Activated CD8-positive, alpha-beta memory T cell treated with anti-CD3 and anti-CD28 coated beads for 48 hours (primary cell): ENCODE data around the gene CFAP97.
"Not testable (repeated sequence)": the region's sequence is repeated elsewhere in the genome, so short reads cannot be mapped to it uniquely, and the experiment has no call there.

ENCODE experiments used
- DNase-seq, 3 experiments: peaks; one replicate each; pipeline ENCODE4 v3.0.0-alpha.2; 2020; ENCODE audit warnings: low read depth in 2 of 3, low spot score in 2 of 3

CFAP97 gene

GRCh38 chr4:185142912-185143600 lies 60.7 kb downstream of the CFAP97 start, which contains the start of gene SLC25A4:
TSS of gene SLC25A4 (plus strand) at chr4:185143266. CDS start at chr4:185143373, 107 bp downstream.
- DNase-seq: peak; percentile 73 to 78 (median 75)

- DNase-seq: no peak
These were observed 61.3 kb downstream of the CFAP97 start for GRCh38 chr4:185142564-185142911.

- no peak for DNase-seq
These were observed 62.0 kb downstream of the CFAP97 start for GRCh38 chr4:185141777-185142176.

- no peak for DNase-seq
These were observed 64.1 kb downstream of the CFAP97 start for GRCh38 chr4:185139736-185140135.

- no peak for DNase-seq
These were observed 65.6 kb downstream of the CFAP97 start for GRCh38 chr4:185138161-185138560.

GRCh38 chr4:185137233-185137925 lies 66.4 kb downstream of the CFAP97 start:
- DNase-seq: no peak

GRCh38 chr4:185134307-185134869 lies 69.4 kb downstream of the CFAP97 start:
- no peak for DNase-seq

- DNase-seq: no peak
These were observed 75.3 kb downstream of the CFAP97 start for GRCh38 chr4:185128272-185129119.

- DNase-seq: no peak
These were observed 76.5 kb downstream of the CFAP97 start for GRCh38 chr4:185127021-185127925.

GRCh38 chr4:185124006-185124405 lies 79.8 kb downstream of the CFAP97 start:
- no peak for DNase-seq

GRCh38 chr4:185122681-185123345 lies 81.0 kb downstream of the CFAP97 start:
- no peak for DNase-seq

GRCh38 chr4:185120631-185120946 lies 83.2 kb downstream of the CFAP97 start:
- no peak for DNase-seq

- no peak for DNase-seq
These were observed 83.7 kb downstream of the CFAP97 start for GRCh38 chr4:185119927-185120630.

- not testable (repeated sequence) for DNase-seq
These were observed 84.3 kb downstream of the CFAP97 start for GRCh38 chr4:185119467-185119866.

GRCh38 chr4:185118876-185119275 lies 84.9 kb downstream of the CFAP97 start:
- DNase-seq: no peak

- no peak for DNase-seq
These were observed 86.4 kb downstream of the CFAP97 start for GRCh38 chr4:185117300-185117934.

- DNase-seq: no peak
These were observed 88.0 kb downstream of the CFAP97 start for GRCh38 chr4:185115827-185116232.

- DNase-seq: no peak
These were observed 90.5 kb downstream of the CFAP97 start for GRCh38 chr4:185113340-185113739.

GRCh38 chr4:185112104-185112503 lies 91.7 kb downstream of the CFAP97 start:
- no peak for DNase-seq
